HUES6 (cell line): Measurements from ENCODE around the gene CAV1.

Experiments
- H3K27ac ChIP-seq: 2 replicates; pipeline ENCODE4 v1.7.0; 2013; ENCODE audit warnings: low read depth, mild to moderate bottlenecking, low read length, inconsistent platforms
- H3K27me3 ChIP-seq: 2 replicates; pipeline ENCODE4 v1.6.1; 2013; ENCODE audit warnings: low read length; ENCODE audit not compliant: control insufficient read depth, insufficient read depth
- H3K36me3 ChIP-seq: 2 replicates; pipeline ENCODE4 v1.6.1; 2013; ENCODE audit warnings: low read length; ENCODE audit not compliant: control insufficient read depth, insufficient read depth
- H3K4me1 ChIP-seq: 2 replicates; pipeline ENCODE4 v1.6.1; 2013; ENCODE audit warnings: low read length; ENCODE audit not compliant: control insufficient read depth, insufficient read depth
- H3K4me3 ChIP-seq: 2 replicates; pipeline ENCODE4 v1.5.1; 2013; ENCODE audit warnings: low read depth, low read length
- H3K9ac ChIP-seq: one replicate; pipeline ENCODE4 v1.6.1; 2013; ENCODE audit warnings: mild to moderate bottlenecking, low read length
- H3K9me3 ChIP-seq: 2 replicates; pipeline ENCODE4 v1.6.1; 2013; ENCODE audit warnings: low read depth, low read length; ENCODE audit not compliant: control insufficient read depth, insufficient read depth

CAV1 gene

GRCh38 chr7:116505278-116505677, 19.6 kb upstream of the CAV1 start:
- H3K27me3 ChIP-seq: peaks cover 13% of the 10 kb centered on the region
- H3K9me3 ChIP-seq: no peaks in the 10 kb centered on the region
- peaks cover 10% of the 10 kb centered on the region; the same call in 1 of the 2 replicates for H3K36me3 ChIP-seq
- peaks cover 15% of the 10 kb centered on the region for H3K4me1 ChIP-seq
- H3K27ac ChIP-seq: no peak overlapping the region
- no peak overlapping the region for H3K4me3 ChIP-seq
- H3K9ac ChIP-seq: no peak overlapping the region

GRCh38 chr7:116505823-116506222, 19.0 kb upstream of the CAV1 start:
- Histone ChIP-seq H3K4me1 (peaks cover 11% of the 10 kb centered on the region), H3K36me3 (peaks cover 10% of the 10 kb centered on the region; the same call in 1 of the 2 replicates), H3K9me3 (no peaks in the 10 kb centered on the region), H3K4me3 (no peak overlapping the region), H3K27ac (no peak overlapping the region), H3K9ac (no peak overlapping the region), H3K27me3 (peaks cover 8% of the 10 kb centered on the region)

GRCh38 chr7:116509982-116510579, 14.8 kb upstream of the CAV1 start:
- no peaks in the 10 kb centered on the region for H3K9me3 ChIP-seq
- peaks cover 10% of the 10 kb centered on the region; the same call in 1 of the 2 replicates for H3K36me3 ChIP-seq
- no peak overlapping the region for H3K9ac ChIP-seq
- H3K27ac ChIP-seq: no peak overlapping the region
- no peak overlapping the region for H3K4me3 ChIP-seq
- peaks cover 12% of the 10 kb centered on the region for H3K4me1 ChIP-seq
- no peaks in the 10 kb centered on the region for H3K27me3 ChIP-seq

DNA sequence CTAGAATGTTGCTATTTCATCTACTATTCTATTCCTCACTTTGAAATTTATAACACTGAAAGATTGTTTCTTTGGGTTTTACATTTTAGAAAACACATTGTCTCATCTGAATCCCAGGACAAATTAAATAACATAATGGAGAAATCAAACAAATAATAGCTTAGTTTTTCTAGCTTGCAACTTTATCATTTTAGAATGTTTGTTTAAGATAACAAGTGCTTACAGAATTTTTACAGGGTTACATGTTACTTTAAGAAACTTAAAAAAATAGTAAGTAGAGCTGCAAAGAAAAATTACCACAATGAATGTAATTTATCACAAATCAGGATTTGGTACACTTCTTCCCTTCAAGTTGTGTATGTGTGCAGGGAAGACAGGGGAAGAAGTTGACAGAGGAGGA, 14.0 kb upstream of the CAV1 start:
- H3K27me3 ChIP-seq: no peaks in the 10 kb centered on the region
- peaks cover 6% of the 10 kb centered on the region; the same call in 1 of the 2 replicates for H3K36me3 ChIP-seq
- H3K4me3 ChIP-seq: no peak overlapping the region
- no peak overlapping the region for H3K9ac ChIP-seq
- H3K27ac ChIP-seq: no peak overlapping the region
- H3K9me3 ChIP-seq: no peaks in the 10 kb centered on the region
- peaks cover 19% of the 10 kb centered on the region for H3K4me1 ChIP-seq

DNA sequence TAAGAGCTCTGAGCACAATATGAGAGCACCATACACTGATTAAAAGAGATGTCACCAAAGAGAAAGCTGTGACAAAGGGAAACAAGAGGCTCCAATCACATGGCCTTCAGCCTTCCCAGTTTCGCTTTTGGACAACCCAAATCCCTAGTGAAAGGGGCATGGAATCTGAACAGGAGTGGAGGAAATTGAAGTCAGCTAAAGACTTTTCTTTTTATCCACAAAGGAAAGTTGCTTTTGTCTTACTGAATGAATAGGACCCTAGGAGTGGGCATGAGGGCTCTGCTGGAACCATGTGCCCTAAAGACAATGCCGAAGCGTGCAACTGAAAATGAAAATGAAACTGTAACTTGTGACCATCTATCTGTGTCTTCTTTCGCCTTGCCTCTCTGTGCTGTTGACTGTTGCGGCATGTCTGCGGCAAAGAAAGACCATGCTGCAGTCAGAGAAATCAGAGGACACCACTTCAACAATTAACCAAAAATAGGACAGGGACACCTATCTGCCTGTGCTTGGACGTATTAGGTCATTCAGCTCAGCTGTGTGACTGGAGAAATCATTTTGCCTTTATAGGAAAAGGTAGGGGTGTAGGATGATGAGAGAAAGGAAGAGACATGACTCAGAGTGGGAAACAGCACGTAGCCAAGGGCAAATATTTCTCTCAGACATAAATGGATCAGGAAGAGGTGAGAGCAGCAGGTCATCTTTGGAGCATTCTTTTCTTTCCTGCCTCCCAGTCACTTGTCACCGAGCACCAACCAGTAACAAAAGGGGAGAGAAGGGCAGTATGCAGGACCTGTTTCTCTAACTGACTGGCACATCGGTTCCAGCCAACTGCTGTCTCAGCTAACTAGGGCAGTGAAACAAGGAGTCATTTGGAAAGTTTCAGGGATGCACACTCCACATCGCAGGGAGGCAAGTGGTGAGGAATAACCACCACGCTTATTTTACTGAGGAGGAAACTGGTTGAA, 13.0 kb upstream of the CAV1 start:
- H3K9ac ChIP-seq: no peak overlapping the region
- H3K9me3 ChIP-seq: no peaks in the 10 kb centered on the region
- H3K4me3 ChIP-seq: no peak overlapping the region
- no peak overlapping the region for H3K27ac ChIP-seq
- peaks cover 3% of the 10 kb centered on the region; the same call in 1 of the 2 replicates for H3K36me3 ChIP-seq
- H3K4me1 ChIP-seq: peaks cover 22% of the 10 kb centered on the region
- H3K27me3 ChIP-seq: no peaks in the 10 kb centered on the region

- Histone ChIP-seq H3K9me3 (no peaks in the 10 kb centered on the region), H3K9ac (no peak overlapping the region), H3K27ac (no peak overlapping the region), H3K36me3 (no peaks in the 10 kb centered on the region), H3K4me3 (no peak overlapping the region), H3K4me1 (peaks cover 22% of the 10 kb centered on the region), H3K27me3 (no peaks in the 10 kb centered on the region)
Observed at GRCh38 chr7:116512520-116513188, 12.2 kb upstream of the CAV1 start.

DNA sequence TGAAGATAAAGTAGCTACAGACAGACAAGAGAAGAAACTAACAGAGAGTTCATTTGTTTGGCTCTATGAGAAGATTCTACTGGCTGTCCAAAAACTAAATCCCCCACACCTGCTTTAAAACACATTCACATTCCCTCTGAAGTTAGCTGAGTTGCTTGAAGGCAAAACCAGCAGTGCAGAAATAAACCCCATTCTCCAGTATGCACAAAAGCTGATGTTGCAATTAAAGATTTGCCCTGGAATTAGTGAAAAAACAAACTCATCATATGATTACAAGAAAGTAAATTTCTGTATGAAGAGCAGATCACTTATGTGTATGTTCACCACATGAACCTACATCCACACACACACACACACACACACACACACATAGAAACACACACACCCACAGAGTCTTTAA, 9.3 kb upstream of the CAV1 start:
- no peaks in the 10 kb centered on the region for H3K36me3 ChIP-seq
- no peak overlapping the region for H3K27ac ChIP-seq
- H3K4me3 ChIP-seq: no peak overlapping the region
- no peaks in the 10 kb centered on the region for H3K27me3 ChIP-seq
- H3K9me3 ChIP-seq: no peaks in the 10 kb centered on the region
- peaks cover 22% of the 10 kb centered on the region for H3K4me1 ChIP-seq
- H3K9ac ChIP-seq: no peak overlapping the region

- Histone ChIP-seq H3K9me3 (no peaks in the 10 kb centered on the region), H3K27ac (no peak overlapping the region), H3K9ac (no peak overlapping the region), H3K4me1 (peaks cover 25% of the 10 kb centered on the region), H3K36me3 (no peaks in the 10 kb centered on the region), H3K4me3 (no peak overlapping the region), H3K27me3 (no peaks in the 10 kb centered on the region)
Observed at GRCh38 chr7:116516324-116516723, 8.5 kb upstream of the CAV1 start.

DNA sequence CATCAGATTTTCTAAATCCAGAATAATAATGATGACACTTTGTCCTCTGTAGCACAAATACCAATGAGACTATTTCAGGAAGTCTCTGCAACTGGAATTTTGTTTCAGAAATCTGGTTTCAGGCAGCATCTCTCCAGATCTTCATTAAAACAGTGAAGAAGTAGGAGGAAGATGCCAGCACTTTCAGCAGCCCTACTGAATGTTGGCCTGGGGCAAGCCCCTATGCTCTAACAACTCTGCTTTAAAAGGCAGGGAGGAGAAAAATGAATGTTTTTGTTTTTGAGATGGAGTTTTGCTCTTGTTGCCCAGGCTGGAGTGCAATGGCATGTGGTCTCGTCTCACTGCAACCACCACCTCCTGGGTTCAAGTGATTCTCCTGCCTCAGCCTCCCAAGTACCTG, 7.2 kb upstream of the CAV1 start:
- H3K27me3 ChIP-seq: no peaks in the 10 kb centered on the region
- no peak overlapping the region for H3K9ac ChIP-seq
- no peaks in the 10 kb centered on the region for H3K36me3 ChIP-seq

GRCh38 chr7:116518961-116519360, 5.9 kb upstream of the CAV1 start:
- H3K27ac ChIP-seq: no peak overlapping the region
- H3K36me3 ChIP-seq: no peaks in the 10 kb centered on the region
- H3K4me3 ChIP-seq: no peak overlapping the region
- H3K27me3 ChIP-seq: no peaks in the 10 kb centered on the region
- H3K9ac ChIP-seq: no peak overlapping the region
- peaks cover 42% of the 10 kb centered on the region for H3K4me1 ChIP-seq
- no peaks in the 10 kb centered on the region for H3K9me3 ChIP-seq

More for the DNA sequence above, 7.2 kb upstream of the CAV1 start:
- H3K4me1 ChIP-seq: peaks cover 30% of the 10 kb centered on the region
- no peak overlapping the region for H3K27ac ChIP-seq
- H3K4me3 ChIP-seq: no peak overlapping the region
- no peaks in the 10 kb centered on the region for H3K9me3 ChIP-seq
